Peyer's patch (tissue), 4 donors: Measurements from ENCODE around the gene SLC23A1.

ENCODE experiments used
- POLR2A ChIP-seq, 2 donors: fragments of 450-650 bp; IDR thresholded peaks; one replicate each; pipeline ENCODE4 v1.5.1; 2017; ENCODE audit warnings: antibody characterized with exemption in 2 of 2, mild to moderate bottlenecking in 2 of 2, moderate library complexity in 2 of 2
- TF ChIP-seq, protein P1 (sequence below), 6 experiments: fragments of 450-650 bp in 4 of 6; fragments of 200-600 bp in 2 of 6; sonication (generic) in 1 of 6; IDR thresholded peaks; one replicate each; pipeline ENCODE4 v1.5.1; 2017 to 2019; ENCODE audit warnings: antibody characterized with exemption in 6 of 6, mild to moderate bottlenecking in 3 of 6, moderate library complexity in 1 of 6

DNA sequence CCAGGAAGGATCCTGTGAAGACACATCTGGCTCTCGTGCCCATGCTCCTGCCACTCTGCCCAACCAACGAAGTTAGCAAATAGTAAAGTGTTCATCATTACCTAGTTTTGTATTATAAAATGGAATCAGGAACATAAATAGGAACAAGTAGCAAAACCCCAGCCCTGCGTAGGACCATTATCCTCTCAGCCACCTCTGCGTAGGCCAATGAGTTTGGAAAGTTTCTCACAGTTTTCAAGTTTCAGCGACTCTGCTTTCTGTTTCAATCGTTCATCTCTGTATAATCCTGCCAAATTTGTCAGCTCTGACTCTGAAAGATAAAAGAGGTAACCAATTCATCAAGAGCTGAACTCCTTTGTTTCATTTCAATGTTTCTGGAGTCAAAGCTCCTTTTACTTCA lies 30.9 kb upstream of the SLC23A1 start:
- TF ChIP-seq, protein P1, sequence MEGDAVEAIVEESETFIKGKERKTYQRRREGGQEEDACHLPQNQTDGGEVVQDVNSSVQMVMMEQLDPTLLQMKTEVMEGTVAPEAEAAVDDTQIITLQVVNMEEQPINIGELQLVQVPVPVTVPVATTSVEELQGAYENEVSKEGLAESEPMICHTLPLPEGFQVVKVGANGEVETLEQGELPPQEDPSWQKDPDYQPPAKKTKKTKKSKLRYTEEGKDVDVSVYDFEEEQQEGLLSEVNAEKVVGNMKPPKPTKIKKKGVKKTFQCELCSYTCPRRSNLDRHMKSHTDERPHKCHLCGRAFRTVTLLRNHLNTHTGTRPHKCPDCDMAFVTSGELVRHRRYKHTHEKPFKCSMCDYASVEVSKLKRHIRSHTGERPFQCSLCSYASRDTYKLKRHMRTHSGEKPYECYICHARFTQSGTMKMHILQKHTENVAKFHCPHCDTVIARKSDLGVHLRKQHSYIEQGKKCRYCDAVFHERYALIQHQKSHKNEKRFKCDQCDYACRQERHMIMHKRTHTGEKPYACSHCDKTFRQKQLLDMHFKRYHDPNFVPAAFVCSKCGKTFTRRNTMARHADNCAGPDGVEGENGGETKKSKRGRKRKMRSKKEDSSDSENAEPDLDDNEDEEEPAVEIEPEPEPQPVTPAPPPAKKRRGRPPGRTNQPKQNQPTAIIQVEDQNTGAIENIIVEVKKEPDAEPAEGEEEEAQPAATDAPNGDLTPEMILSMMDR (IDR thresholded peaks at IDR 0.05) = no peak
- TF ChIP-seq POLR2A (IDR thresholded peaks at IDR 0.05) = no peak
